Measurements from ENCODE around the gene CDO1. TPM values are rescaled to one million over a fixed set of nuclear protein-coding genes. Genes with fewer than 3 reads are reported as not detected.

CDO1 gene
- total RNA-seq, 4 donors from 2014 or later, result 4.0 to 40.4 (median 24.0) TPM

- Histone ChIP-seq H3K27ac (no peak overlapping the region), H3K36me3 (no peaks in the 10 kb centered on the region), H3K4me3 (replicated peaks in 1 of 3) (no peak overlapping the region), H3K4me1 (no peaks in the 10 kb centered on the region), H3K9me3 (no peaks in the 10 kb centered on the region), H3K27me3 (no peaks in the 10 kb centered on the region)
- no peak for DNase-seq
- WGBS, 2 donors, result 84 to 94% methylated on average over 3 of the region's 3 CpGs
- intact Hi-C loops (cut with DNase I), result no loop called here
- TF ChIP-seq CTCF (IDR thresholded peaks at IDR 0.05) (no peak), POLR2A (IDR thresholded peaks at IDR 0.05) (no peak)
Observed at GRCh38 chr5:115796656-115797055, 19.8 kb downstream of the CDO1 start.

- Histone ChIP-seq H3K9me3 (no peaks in the 10 kb centered on the region), H3K36me3 (no peaks in the 10 kb centered on the region), H3K4me1 (no peaks in the 10 kb centered on the region), H3K27me3 (no peaks in the 10 kb centered on the region), H3K27ac (no peak overlapping the region), H3K4me3 (replicated peaks in 1 of 3) (no peak overlapping the region)
- no peak for DNase-seq
- WGBS, 2 donors, result 77 to 92% methylated on average over 1 of the region's 1 CpG
- intact Hi-C loops (cut with DNase I), result no loop called here
- no peak for TF ChIP-seq CTCF (IDR thresholded peaks at IDR 0.05)
- TF ChIP-seq POLR2A (IDR thresholded peaks at IDR 0.05), result no peak
Observed at GRCh38 chr5:115795700-115796099, 20.8 kb downstream of the CDO1 start.

- TF ChIP-seq POLR2A (IDR thresholded peaks at IDR 0.05) (no peak), CTCF (IDR thresholded peaks at IDR 0.05) (no peak)
- WGBS, 2 donors, result 98 to 100% methylated on average over 1 of the region's 1 CpG
- H3K4me3 ChIP-seq (replicated peaks in 1 of 3), result no peak overlapping the region
- no peaks in the 10 kb centered on the region for H3K9me3 ChIP-seq
- no peaks in the 10 kb centered on the region for H3K4me1 ChIP-seq
- no peaks in the 10 kb centered on the region for H3K36me3 ChIP-seq
- intact Hi-C loops (cut with DNase I), result no loop called here
- H3K27ac ChIP-seq, result no peak overlapping the region
- DNase-seq, result no peak
- H3K27me3 ChIP-seq, result no peaks in the 10 kb centered on the region
Observed at GRCh38 chr5:115788440-115788839, 28.0 kb downstream of the CDO1 start.

GRCh38 chr5:115787426-115787825 is 29.0 kb downstream of the CDO1 start:
- DNase-seq, result no peak
- H3K4me3 ChIP-seq (replicated peaks in 1 of 3), result no peak overlapping the region
- no peaks in the 10 kb centered on the region for H3K36me3 ChIP-seq
- H3K27ac ChIP-seq, result no peak overlapping the region
- intact Hi-C loops (cut with DNase I), result no loop called here
- TF ChIP-seq CTCF (IDR thresholded peaks at IDR 0.05) (no peak), POLR2A (IDR thresholded peaks at IDR 0.05) (no peak)
- no peaks in the 10 kb centered on the region for H3K27me3 ChIP-seq
- no peaks in the 10 kb centered on the region for H3K9me3 ChIP-seq
- no peaks in the 10 kb centered on the region for H3K4me1 ChIP-seq
- WGBS, 2 donors, result 0 to 45% methylated on average over 1 of the region's 1 CpG

GRCh38 chr5:115785381-115786065 is 30.9 kb downstream of the CDO1 start:
- Histone ChIP-seq H3K27ac (no peak overlapping the region), H3K4me1 (no peaks in the 10 kb centered on the region), H3K4me3 (replicated peaks in 1 of 3) (no peak overlapping the region), H3K9me3 (no peaks in the 10 kb centered on the region), H3K36me3 (no peaks in the 10 kb centered on the region), H3K27me3 (no peaks in the 10 kb centered on the region)
- no peak for DNase-seq
- 30 to 39% methylated on average over 6 of the region's 6 CpGs for WGBS, 2 donors
- TF ChIP-seq CTCF (IDR thresholded peaks at IDR 0.05) (no peak), POLR2A (IDR thresholded peaks at IDR 0.05) (no peak)
- intact Hi-C loops (cut with DNase I), result no loop called here
